DND-41 (cell line): ENCODE measurements around the gene ANP32E.
A peak's percentile ranks its signal among the peaks of the same experiment; 100 is the strongest.

ENCODE experiments used
- ATAC-seq: fragments of 200-7000 bp; cut with Tn5 transposase; 3 replicates; pipeline ENCODE4 v1.9.1; 2021; ENCODE audit warnings: low read depth; ENCODE audit not compliant: insufficient read depth
- DNase-seq: peaks from one replicate; pipeline ENCODE4 v3.0.0-alpha.2; 2020
- H2AFZ ChIP-seq: 2 replicates; pipeline ENCODE4 v1.6.0; 2012; ENCODE audit warnings: low read depth, low read length
- H3K27ac ChIP-seq: 2 replicates; pipeline ENCODE4 v1.5.1; 2012; ENCODE audit warnings: low read length, inconsistent platforms
- H3K27me3 ChIP-seq: fragments of 200-600 bp; sonication (generic); 2 replicates; pipeline ENCODE4 v1.6.0; 2012; ENCODE audit warnings: low read length, mild to moderate bottlenecking, inconsistent platforms; ENCODE audit not compliant: insufficient read depth, poor library complexity
- H3K36me3 ChIP-seq: 2 replicates; pipeline ENCODE4 v1.5.1; 2012; ENCODE audit warnings: low read length, inconsistent platforms; ENCODE audit not compliant: insufficient read depth
- H3K4me1 ChIP-seq: 2 replicates; pipeline ENCODE4 v1.5.1; 2012; ENCODE audit warnings: mild to moderate bottlenecking, low read length; ENCODE audit not compliant: insufficient read depth
- H3K4me2 ChIP-seq: 2 replicates; pipeline ENCODE4 v1.6.0; 2012; ENCODE audit warnings: mild to moderate bottlenecking, moderate library complexity, low read length, inconsistent platforms; ENCODE audit not compliant: insufficient read depth
- H3K4me3 ChIP-seq, 2 experiments: fragments of 200-600 bp in 1 of 2; shearing (Covaris generic) in 1 of 2; 2 replicates each; pipeline ENCODE4 v1.5.1; 2012 to 2016; ENCODE audit warnings: inconsistent platforms in 2 of 2, low read length in 2 of 2, mild to moderate bottlenecking in 2 of 2, low read depth in 1 of 2, moderate library complexity in 1 of 2
- H3K79me2 ChIP-seq: 2 replicates; pipeline ENCODE4 v1.6.0; 2012; ENCODE audit warnings: low read length, inconsistent platforms; ENCODE audit not compliant: insufficient read depth
- H3K9ac ChIP-seq: 2 replicates; pipeline ENCODE4 v1.6.0; 2012; ENCODE audit warnings: low read depth, mild to moderate bottlenecking, inconsistent platforms, low read length, moderate library complexity
- H3K9me3 ChIP-seq: 2 replicates; pipeline ENCODE4 v1.5.1; 2012; ENCODE audit warnings: low read length, moderate library complexity, mild to moderate bottlenecking, inconsistent platforms; ENCODE audit not compliant: insufficient read depth, severe bottlenecking
- H4K20me1 ChIP-seq: 2 replicates; pipeline ENCODE4 v1.6.0; 2012; ENCODE audit warnings: low read length; ENCODE audit not compliant: insufficient read depth
- CTCF ChIP-seq: IDR thresholded peaks from 2 replicates; pipeline ENCODE4 v1.5.1; 2012; ENCODE audit warnings: borderline replicate concordance, low read length, moderate library complexity, mild to moderate bottlenecking; ENCODE audit not compliant: poor library complexity, severe bottlenecking; ENCODE audit errors: extremely low read depth
- EZH2 ChIP-seq: IDR thresholded peaks from 3 replicates; pipeline ENCODE4 v1.6.1; 2012; ENCODE audit warnings: borderline replicate concordance, low read depth, mild to moderate bottlenecking, moderate library complexity, low read length, inconsistent platforms; ENCODE audit not compliant: severe bottlenecking

ANP32E gene

GRCh38 chr1:150213170-150214098 is 22.5 kb downstream of the ANP32E start:
- no peaks in the 10 kb centered on the region for H3K79me2 ChIP-seq
- H3K4me1 ChIP-seq: peaks cover 14% of the 10 kb centered on the region
- no peak for TF ChIP-seq EZH2
- peak; percentile 50 for TF ChIP-seq CTCF
- DNase-seq (peak; percentile 89), ATAC-seq (peak; percentile 97)
- no peaks in the 10 kb centered on the region for H3K9me3 ChIP-seq
- peak overlapping the region; percentile 69 for H2AFZ ChIP-seq
- H3K4me3 ChIP-seq: peak overlapping the region in 1 of 2 experiments; percentile 50; a peak in 3 of 4 replicates
- peak overlapping the region; percentile 52 for H3K4me2 ChIP-seq
- peak overlapping the region; percentile 89 for H3K27ac ChIP-seq
- H4K20me1 ChIP-seq: no peaks in the 10 kb centered on the region
- H3K27me3 ChIP-seq: no peaks in the 10 kb centered on the region
- peak overlapping the region; percentile 56 for H3K9ac ChIP-seq
- H3K36me3 ChIP-seq: peaks cover 7% of the 10 kb centered on the region; the same call in 1 of the 2 replicates

DNA sequence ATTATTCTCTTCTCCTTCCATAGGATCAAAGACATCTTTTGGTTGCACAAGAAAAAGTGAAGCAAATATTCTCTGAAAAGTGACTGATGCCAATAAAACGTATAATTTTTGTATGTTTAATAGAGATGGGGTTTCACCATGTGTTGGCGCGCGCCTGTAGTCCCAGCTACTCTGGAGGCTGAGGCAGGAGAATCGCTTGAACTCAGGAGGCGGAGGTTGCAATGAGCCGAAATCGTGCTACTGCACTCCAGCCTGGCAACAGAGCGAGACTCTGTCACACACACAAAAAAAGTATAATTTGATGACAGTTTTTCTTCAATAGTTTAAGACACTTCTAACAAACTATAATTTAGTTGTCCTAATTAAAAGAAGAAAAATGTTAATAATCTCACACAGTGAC is 23.8 kb downstream of the ANP32E start:
- H4K20me1 ChIP-seq: no peaks in the 10 kb centered on the region
- DNase-seq (no peak), ATAC-seq (no peak)
- no peak overlapping the region for H2AFZ ChIP-seq
- no peaks in the 10 kb centered on the region for H3K9me3 ChIP-seq
- H3K27ac ChIP-seq: no peak overlapping the region
- no peak for TF ChIP-seq CTCF
- TF ChIP-seq EZH2: no peak
- H3K4me3 ChIP-seq: no peak overlapping the region
- H3K27me3 ChIP-seq: no peaks in the 10 kb centered on the region
- no peaks in the 10 kb centered on the region for H3K36me3 ChIP-seq
- no peak overlapping the region for H3K9ac ChIP-seq
- no peak overlapping the region for H3K4me2 ChIP-seq
- H3K79me2 ChIP-seq: no peaks in the 10 kb centered on the region
- peaks cover 14% of the 10 kb centered on the region for H3K4me1 ChIP-seq

DNA sequence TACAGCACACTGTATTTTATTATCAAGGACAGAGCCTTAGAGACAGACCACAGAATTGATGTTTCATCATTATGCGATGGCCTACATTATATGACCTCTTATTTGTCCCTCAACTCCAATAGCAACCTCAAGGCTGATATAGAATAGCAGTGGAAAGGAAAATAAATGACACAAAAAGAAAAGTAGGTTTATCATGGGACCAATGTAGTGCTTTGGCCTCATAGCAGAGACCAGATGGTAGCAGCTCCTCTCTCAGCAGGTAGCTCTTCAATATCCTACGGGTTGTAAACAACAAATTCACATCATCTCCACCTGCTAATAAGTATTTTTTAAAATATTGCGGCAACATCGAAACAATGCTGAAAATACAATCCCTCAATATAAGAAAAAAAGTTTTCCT is 25.2 kb downstream of the ANP32E start:
- no peaks in the 10 kb centered on the region for H3K27me3 ChIP-seq
- TF ChIP-seq EZH2 (no peak), CTCF (no peak)
- no peak overlapping the region for H3K4me3 ChIP-seq
- no peaks in the 10 kb centered on the region for H3K9me3 ChIP-seq
- H3K36me3 ChIP-seq: no peaks in the 10 kb centered on the region
- H3K79me2 ChIP-seq: no peaks in the 10 kb centered on the region
- H3K4me2 ChIP-seq: no peak overlapping the region
- H4K20me1 ChIP-seq: no peaks in the 10 kb centered on the region
- no peak overlapping the region for H3K9ac ChIP-seq
- peaks cover 14% of the 10 kb centered on the region for H3K4me1 ChIP-seq
- H2AFZ ChIP-seq: no peak overlapping the region
- H3K27ac ChIP-seq: no peak overlapping the region
- DNase-seq (no peak), ATAC-seq (no peak)
